ENCODE measurements around the gene ADH4.

- TF ChIP-seq CTCF (IDR thresholded peaks at IDR 0.05) (no peak), REST (IDR thresholded peaks at IDR 0.05; ENCODE audit: insufficient read depth in 1 of 2, low read depth in 2 of 2, low read length in 1 of 2) (no peak), POLR2AphosphoS5 (IDR thresholded peaks at IDR 0.05; ENCODE audit: low read depth, low read length) (no peak), SIN3A (IDR thresholded peaks at IDR 0.05; ENCODE audit: borderline replicate concordance, insufficient read depth, low read depth, low read length) (no peak)
Observed at GRCh38 chr4:99161373-99162099, 17.4 kb upstream of the ADH4 start.
